ENCODE results near the gene CNN2. TPM values are rescaled to one million over a fixed set of nuclear protein-coding genes. Genes with fewer than 3 reads are reported as not detected.
"Not testable (repeated sequence)": the region's sequence is repeated elsewhere in the genome, so short reads cannot be mapped to it uniquely, and the experiment has no call there.

The CNN2 gene
- polyA plus RNA-seq, 1 donor, result 45.2 TPM

- DNase-seq (ENCODE audit: low read depth), result no peak
These were observed 15.6 kb upstream of the CNN2 start for GRCh38 chr19:1010586-1011510.

GRCh38 chr19:1011831-1012333 is 14.5 kb upstream of the CNN2 start:
- DNase-seq (ENCODE audit: low read depth), result no peak

- no peak for DNase-seq (ENCODE audit: low read depth)
These were observed 14.1 kb upstream of the CNN2 start for GRCh38 chr19:1012334-1012733.

- no peak for DNase-seq (ENCODE audit: low read depth)
These were observed 13.2 kb upstream of the CNN2 start for GRCh38 chr19:1013218-1013617.

GRCh38 chr19:1014161-1015060 is 12.0 kb upstream of the CNN2 start:
- no peak for DNase-seq (ENCODE audit: low read depth)

- no peak for DNase-seq (ENCODE audit: low read depth)
These were observed 11.2 kb upstream of the CNN2 start for GRCh38 chr19:1015061-1015781.

- no peak for DNase-seq (ENCODE audit: low read depth)
These were observed 10.4 kb upstream of the CNN2 start for GRCh38 chr19:1015782-1016646.

- DNase-seq (ENCODE audit: low read depth), result no peak
These were observed 9.7 kb upstream of the CNN2 start for GRCh38 chr19:1016647-1017114.

- DNase-seq (ENCODE audit: low read depth), result no peak
These were observed 9.1 kb upstream of the CNN2 start for GRCh38 chr19:1017115-1017905.

- no peak for DNase-seq (ENCODE audit: low read depth)
These were observed 8.5 kb upstream of the CNN2 start for GRCh38 chr19:1017906-1018305.

GRCh38 chr19:1018393-1018792 is 8.0 kb upstream of the CNN2 start:
- DNase-seq (ENCODE audit: low read depth), result no peak

- DNase-seq (ENCODE audit: low read depth), result no peak
These were observed 7.3 kb upstream of the CNN2 start for GRCh38 chr19:1018932-1019615.

GRCh38 chr19:1019616-1019961 is 6.8 kb upstream of the CNN2 start:
- no peak for DNase-seq (ENCODE audit: low read depth)

- DNase-seq (ENCODE audit: low read depth), result no peak
These were observed 6.2 kb upstream of the CNN2 start for GRCh38 chr19:1019980-1020867.

- peak; percentile 85 for DNase-seq (ENCODE audit: low read depth)
These were observed 5.5 kb upstream of the CNN2 start, which contains the start of gene TMEM259 for GRCh38 chr19:1020868-1021425. TMEM259 (minus strand) TSS chr19:1021123; CDS start chr19:1020996, 127 bp downstream.

GRCh38 chr19:1023883-1024188 is 2.6 kb upstream of the CNN2 start:
- DNase-seq (ENCODE audit: low read depth), result not testable (repeated sequence)

- DNase-seq (ENCODE audit: low read depth), result not testable (repeated sequence)
These were observed 1.3 kb upstream of the CNN2 start for GRCh38 chr19:1025080-1025479.
